GM12878 (cell line): ENCODE data around the gene FGF11. TPM values are rescaled to one million over a fixed set of nuclear protein-coding genes. Genes with fewer than 3 reads are reported as not detected.

Experiments used
- ATAC-seq: fragments of 200-7000 bp; cut with Tn5 transposase; 3 replicates; pipeline ENCODE4 v1.9.1; 2020; ENCODE audit warnings: mild to moderate bottlenecking, moderate library complexity
- BruUV-seq: library from RNA; stranded (reverse); fragments of 400-500 nt; replicated peaks from 2 replicates; lab custom pipeline; 2021; lab: Mats Ljungman, UMichigan
- CTCF ChIA-PET: fragments of 300-600 bp; sonication (Branson Sonifier 250); formaldehyde crosslinking; extraction: SDS; loops from one replicate; lab custom pipeline; 2021; ENCODE audit warnings: inconsistent platforms; lab: Yijun Ruan, JAX
- POLR2A ChIA-PET: fragments of 350-600 bp; formaldehyde crosslinking; extraction: SDS; loops from one replicate; lab custom pipeline; 2021; ENCODE audit warnings: inconsistent platforms; lab: Charles Lee
- RAD21 ChIA-PET: fragments of 300-600 bp; sonication (Branson Sonifier 250); formaldehyde crosslinking; loops from one replicate; lab custom pipeline; 2023; ENCODE audit warnings: antibody characterized with exemption; ENCODE audit not compliant: unreplicated experiment; lab: Charles Lee
- SMC1A ChIA-PET: fragments of 300-600 bp; sonication (Branson Sonifier 250); formaldehyde crosslinking; loops from one replicate; lab custom pipeline; 2023; ENCODE audit not compliant: unreplicated experiment, uncharacterized antibody; lab: Charles Lee
- DNase-seq: peaks from one replicate; pipeline ENCODE4 v3.0.0-alpha.2; 2011; ENCODE audit warnings: low read depth, low spot score
- FAIRE-seq: peaks from 3 replicates; lab custom pipeline; 2011; peaks lifted over from hg19 to GRCh38; lab: Jason Lieb, UNC
- H2AFZ ChIP-seq: 2 replicates; pipeline ENCODE4 v1.6.0; 2011; ENCODE audit warnings: low read depth, low read length, control low read depth; ENCODE audit not compliant: control insufficient read depth
- H3K27ac ChIP-seq: 2 replicates; pipeline ENCODE4 v1.5.1; 2011; ENCODE audit warnings: control low read depth; ENCODE audit not compliant: control insufficient read depth, insufficient read depth
- H3K27me3 ChIP-seq, 2 experiments: replicated peaks in 1 of 2; 2 replicates each; pipeline versions ENCODE4 v1.6.0 to v1.6.1; 2011; ENCODE audit warnings: low read length in 1 of 2; ENCODE audit not compliant: control insufficient read depth in 2 of 2, insufficient read depth in 2 of 2
- H3K36me3 ChIP-seq, 2 experiments: 2 replicates each; pipeline ENCODE4 v1.5.1; 2011; ENCODE audit warnings: low read length in 1 of 2; ENCODE audit not compliant: control insufficient read depth in 2 of 2, insufficient read depth in 2 of 2
- H3K4me1 ChIP-seq: 2 replicates; pipeline ENCODE4 v1.6.1; 2011; ENCODE audit warnings: mild to moderate bottlenecking, low read length, moderate library complexity, mixed read lengths; ENCODE audit not compliant: control insufficient read depth, insufficient read depth
- H3K4me2 ChIP-seq: 2 replicates; pipeline ENCODE4 v1.6.0; 2011; ENCODE audit warnings: control low read depth; ENCODE audit not compliant: control insufficient read depth, insufficient read depth
- H3K4me3 ChIP-seq: fragments of 200-600 bp; sonication (generic); 2 replicates; pipeline ENCODE4 v1.5.1; 2016
- H3K79me2 ChIP-seq: 2 replicates; pipeline ENCODE4 v1.6.0; 2011; ENCODE audit warnings: low read length; ENCODE audit not compliant: control insufficient read depth, insufficient read depth
- H3K9ac ChIP-seq: 2 replicates; pipeline ENCODE4 v1.8.0; 2011; ENCODE audit warnings: low read length, control low read depth, mixed read lengths; ENCODE audit not compliant: control insufficient read depth, insufficient read depth
- H3K9me3 ChIP-seq: replicated peaks from 3 replicates; pipeline ENCODE4 v1.5.1; 2011; ENCODE audit warnings: mild to moderate bottlenecking, low read length; ENCODE audit not compliant: control insufficient read depth, insufficient read depth
- H4K20me1 ChIP-seq: 2 replicates; pipeline ENCODE4 v1.6.0; 2011; ENCODE audit not compliant: control insufficient read depth, insufficient read depth
- POLR2AphosphoS5 ChIP-seq: IDR thresholded peaks from 2 replicates; pipeline ENCODE4 v1.6.1; 2011; ENCODE audit warnings: mild to moderate bottlenecking, low read length, inconsistent platforms
- TCF7 ChIP-seq: IDR thresholded peaks from 2 replicates; pipeline ENCODE4 v1.6.1; 2014; ENCODE audit warnings: antibody characterized with exemption, borderline replicate concordance
- WGBS: methylation state at CpG from one replicate; pipeline ENCODE4 v1.1.6; 2016; ENCODE audit warnings: low lambda C conversion rate; ENCODE audit not compliant: insufficient replicate concordance, insufficient coverage; ENCODE audit errors: missing lambda C conversion rate; 5-methylcytosine and 5-hydroxymethylcytosine counted together
- in situ Hi-C: fragments of 300-500 bp; cut with MboI; formaldehyde crosslinking; loops from 9 replicates; pipeline ENCODE4 v1.14.3; 2018; ENCODE audit warnings: mixed read lengths
- intact Hi-C: fragments of 100-400 bp; cut with micrococcal nuclease; formaldehyde crosslinking; loops from one replicate; pipeline ENCODE4 v1.14.2; 2022; ENCODE audit not compliant: unreplicated experiment
- polyA plus RNA-seq, 11 experiments: library from polyadenylated mRNA; depleted of rRNA in 4 of 11; unstranded in 6 of 11; stranded (reverse) in 5 of 11; fragments of >200 nt; fragmentation: Nextera tagmentation in 4 of 11; fragmentation: Illumina TruSeq in 1 of 11; extraction: Ambion mirVana in 4 of 11; extraction: Trizol in 1 of 11; gene quantifications; 1 replicate in 1 of 11; 2 replicates in 10 of 11; pipeline versions ENCODE4 v1.2.1 to v1.2.3, GENCODE V29; 2011 to 2016; ENCODE audit warnings: inconsistent platforms in 2 of 11, missing spikeins in 2 of 11, low read depth in 1 of 11
- total RNA-seq, 4 experiments: library from RNA; depleted of rRNA in 3 of 4; stranded (reverse); fragments of >200 nt in 3 of 4; fragmentation: Illumina TruSeq in 1 of 4; extraction: Trizol in 1 of 4; gene quantifications; 2 replicates each; pipeline versions ENCODE4 v1.2.1 to v1.2.3, GENCODE V29; 2013 to 2021

The FGF11 gene
- total and polyA plus RNA-seq, 10 of the 15 experiments (the other 5 are each of a cell fraction or from before 2014, with no cell fraction given), result 0.69 to 21.1 (median 2.6) TPM

GRCh38 chr17:7493941-7494340, 54.6 kb downstream of the FGF11 start:
- H3K27ac ChIP-seq, result no peak overlapping the region
- CTCF ChIA-PET, result interaction anchor here (0.6 to 1.2 kb wide), 3 partner anchors 35 to 66 kb away, joined by 3 read pairs; no protein-coding TSS in a partner anchor
- 100% methylated on average over 3 of the region's 3 CpGs for WGBS
- POLR2A ChIA-PET, result interaction anchor here (0.6 kb wide), 1 partner anchor 198 kb away, joined by 3 read pairs; no protein-coding TSS in a partner anchor
- peaks cover 57% of the 10 kb centered on the region for H3K79me2 ChIP-seq
- H3K4me3 ChIP-seq, result no peak overlapping the region
- H3K27me3 ChIP-seq, result no peaks in the 10 kb centered on the region
- H3K9me3 ChIP-seq, result no peaks in the 10 kb centered on the region
- FAIRE-seq, result no peak
- no peak for ATAC-seq
- H3K4me1 ChIP-seq, result no peaks in the 10 kb centered on the region
- SMC1A ChIA-PET, result interaction anchor here (1.2 to 3.7 kb wide), 3 partner anchors 58 to 67 kb away, joined by 3 to 11 read pairs (median 5); partner anchors contain the start of gene TNFSF13
- H3K9ac ChIP-seq, result no peak overlapping the region
- RAD21 ChIA-PET, result no interaction called here
- no peak overlapping the region for H3K4me2 ChIP-seq
- H3K36me3 ChIP-seq, result peaks cover 26 to 35% of the 10 kb centered on the region in 2 experiments
- TF ChIP-seq POLR2AphosphoS5 (0 out of 2 replicates have a peak, but pooled peaks have one; percentile 24), TCF7 (no peak)
- in situ Hi-C loops, result no loop called here
- no TSS peak for BruUV-seq
- intact Hi-C loops, result no loop called here
- peaks cover 9% of the 10 kb centered on the region for H4K20me1 ChIP-seq
- DNase-seq, result no peak
- H2AFZ ChIP-seq, result no peak overlapping the region

Other genes starting within 250 kb of the FGF11 start
Only the 7 nearest of the 40 such genes appear.
- gene TMEM256, start 35.4 kb upstream of the FGF11 start, total RNA-seq (2014; rRNA removed), result 220 and 224 TPM in 2 replicates
- 92.8 and 96.0 TPM in 2 replicates for gene TMEM256, start 35.4 kb upstream of the FGF11 start, total RNA-seq (2014; rRNA removed; fragmentation: Illumina TruSeq; extraction: Trizol)
- gene TMEM256, start 35.4 kb upstream of the FGF11 start, total RNA-seq (2021), result 94.0 and 100 TPM in 2 replicates
- gene TMEM256, start 35.4 kb upstream of the FGF11 start, polyA plus RNA-seq (2011; rRNA removed), result 33.2 and 57.3 TPM in 2 replicates
- 17.6 and 67.3 TPM in 2 replicates for gene TMEM256, start 35.4 kb upstream of the FGF11 start, polyA plus RNA-seq (2014; fragmentation: Illumina TruSeq; extraction: Trizol)
- gene TMEM256, start 35.4 kb upstream of the FGF11 start, polyA plus RNA-seq (2014; fragmentation: Nextera tagmentation; extraction: Ambion mirVana), result 100 to 1,000 TPM; 210 to 246 TPM
- 299 and 342 TPM in 2 replicates for gene TMEM256, start 35.4 kb upstream of the FGF11 start, polyA plus RNA-seq (2014; rRNA removed)
- gene TMEM256, start 35.4 kb upstream of the FGF11 start, polyA plus RNA-seq (2016; fragmentation: Nextera tagmentation; extraction: Ambion mirVana), result 10 to 100 TPM; 95.5 to 96.0 TPM
- gene NLGN2, start 31.7 kb upstream of the FGF11 start, total RNA-seq (2014; rRNA removed), result 0.11 TPM in 1 of 2 replicates, not detected in the other
- 0.04 TPM in 1 of 2 replicates, not detected in the other for gene NLGN2, start 31.7 kb upstream of the FGF11 start, total RNA-seq (2014; rRNA removed; fragmentation: Illumina TruSeq; extraction: Trizol)
- gene NLGN2, start 31.7 kb upstream of the FGF11 start, total RNA-seq (2021), result 0.87 and 1.2 TPM in 2 replicates
- 0.12 and 0.14 TPM in 2 replicates for gene NLGN2, start 31.7 kb upstream of the FGF11 start, polyA plus RNA-seq (2011; rRNA removed)
- gene NLGN2, start 31.7 kb upstream of the FGF11 start, polyA plus RNA-seq (2014; fragmentation: Illumina TruSeq; extraction: Trizol), result 0.11 and 0.32 TPM in 2 replicates
- under 1 TPM; 0.02 to 0.05 TPM for gene NLGN2, start 31.7 kb upstream of the FGF11 start, polyA plus RNA-seq (2014; fragmentation: Nextera tagmentation; extraction: Ambion mirVana)
- gene NLGN2, start 31.7 kb upstream of the FGF11 start, polyA plus RNA-seq (2014; rRNA removed), result 0.39 and 0.58 TPM in 2 replicates
- gene NLGN2, start 31.7 kb upstream of the FGF11 start, polyA plus RNA-seq (2016; fragmentation: Nextera tagmentation; extraction: Ambion mirVana), result under 1 TPM in 1 of 2 experiments, not detected in 1; 0.08 TPM
- gene SPEM1, start 19.2 kb upstream of the FGF11 start, total RNA-seq (2014; rRNA removed), result not detected in 2 replicates
- gene SPEM1, start 19.2 kb upstream of the FGF11 start, total RNA-seq (2014; rRNA removed; fragmentation: Illumina TruSeq; extraction: Trizol), result not detected in 2 replicates
- not detected in 2 replicates for gene SPEM1, start 19.2 kb upstream of the FGF11 start, total RNA-seq (2021)
- not detected in 2 replicates for gene SPEM1, start 19.2 kb upstream of the FGF11 start, polyA plus RNA-seq (2011; rRNA removed)
- not detected in 2 replicates for gene SPEM1, start 19.2 kb upstream of the FGF11 start, polyA plus RNA-seq (2014; fragmentation: Illumina TruSeq; extraction: Trizol)
- gene SPEM1, start 19.2 kb upstream of the FGF11 start, polyA plus RNA-seq (2014; fragmentation: Nextera tagmentation; extraction: Ambion mirVana), result not detected
- gene SPEM1, start 19.2 kb upstream of the FGF11 start, polyA plus RNA-seq (2014; rRNA removed), result not detected in 2 replicates
- gene SPEM1, start 19.2 kb upstream of the FGF11 start, polyA plus RNA-seq (2016; fragmentation: Nextera tagmentation; extraction: Ambion mirVana), result not detected
- gene SPEM2, start 13.9 kb upstream of the FGF11 start, total RNA-seq (2014; rRNA removed), result not detected in 2 replicates
- not detected in 2 replicates for gene SPEM2, start 13.9 kb upstream of the FGF11 start, total RNA-seq (2014; rRNA removed; fragmentation: Illumina TruSeq; extraction: Trizol)
- gene SPEM2, start 13.9 kb upstream of the FGF11 start, total RNA-seq (2021), result not detected in 2 replicates
- not detected in 2 replicates for gene SPEM2, start 13.9 kb upstream of the FGF11 start, polyA plus RNA-seq (2011; rRNA removed)
- not detected in 2 replicates for gene SPEM2, start 13.9 kb upstream of the FGF11 start, polyA plus RNA-seq (2014; fragmentation: Illumina TruSeq; extraction: Trizol)
- not detected for gene SPEM2, start 13.9 kb upstream of the FGF11 start, polyA plus RNA-seq (2014; fragmentation: Nextera tagmentation; extraction: Ambion mirVana)
- gene SPEM2, start 13.9 kb upstream of the FGF11 start, polyA plus RNA-seq (2014; rRNA removed), result not detected in 2 replicates
- gene SPEM2, start 13.9 kb upstream of the FGF11 start, polyA plus RNA-seq (2016; fragmentation: Nextera tagmentation; extraction: Ambion mirVana), result not detected
- gene SPEM3, start 10.7 kb upstream of the FGF11 start, total RNA-seq (2014; rRNA removed), result not detected in 2 replicates
- not detected in 2 replicates for gene SPEM3, start 10.7 kb upstream of the FGF11 start, total RNA-seq (2014; rRNA removed; fragmentation: Illumina TruSeq; extraction: Trizol)
- not detected in 2 replicates for gene SPEM3, start 10.7 kb upstream of the FGF11 start, total RNA-seq (2021)
- gene SPEM3, start 10.7 kb upstream of the FGF11 start, polyA plus RNA-seq (2011; rRNA removed), result not detected in 2 replicates
- not detected in 2 replicates for gene SPEM3, start 10.7 kb upstream of the FGF11 start, polyA plus RNA-seq (2014; fragmentation: Illumina TruSeq; extraction: Trizol)
- gene SPEM3, start 10.7 kb upstream of the FGF11 start, polyA plus RNA-seq (2014; fragmentation: Nextera tagmentation; extraction: Ambion mirVana), result not detected
- not detected in 2 replicates for gene SPEM3, start 10.7 kb upstream of the FGF11 start, polyA plus RNA-seq (2014; rRNA removed)
- gene SPEM3, start 10.7 kb upstream of the FGF11 start, polyA plus RNA-seq (2016; fragmentation: Nextera tagmentation; extraction: Ambion mirVana), result not detected
- gene TMEM102, start 4.1 kb upstream of the FGF11 start, total RNA-seq (2014; rRNA removed), result 14.0 and 14.8 TPM in 2 replicates
- 4.2 and 5.1 TPM in 2 replicates for gene TMEM102, start 4.1 kb upstream of the FGF11 start, total RNA-seq (2014; rRNA removed; fragmentation: Illumina TruSeq; extraction: Trizol)
- 13.9 and 14.4 TPM in 2 replicates for gene TMEM102, start 4.1 kb upstream of the FGF11 start, total RNA-seq (2021)
- 2.6 and 6.5 TPM in 2 replicates for gene TMEM102, start 4.1 kb upstream of the FGF11 start, polyA plus RNA-seq (2011; rRNA removed)
- 1.9 and 4.5 TPM in 2 replicates for gene TMEM102, start 4.1 kb upstream of the FGF11 start, polyA plus RNA-seq (2014; fragmentation: Illumina TruSeq; extraction: Trizol)
- under 1 TPM in 1 of 2 experiments, not detected in 1; 0.04 TPM for gene TMEM102, start 4.1 kb upstream of the FGF11 start, polyA plus RNA-seq (2014; fragmentation: Nextera tagmentation; extraction: Ambion mirVana)
- gene TMEM102, start 4.1 kb upstream of the FGF11 start, polyA plus RNA-seq (2014; rRNA removed), result 10.5 and 11.1 TPM in 2 replicates
- gene TMEM102, start 4.1 kb upstream of the FGF11 start, polyA plus RNA-seq (2016; fragmentation: Nextera tagmentation; extraction: Ambion mirVana), result 10 to 100 TPM; 11.3 to 12.8 TPM
- gene CHRNB1, start 5.5 kb downstream of the FGF11 start, total RNA-seq (2014; rRNA removed), result 10.8 and 12.0 TPM in 2 replicates
- 12.8 and 12.9 TPM in 2 replicates for gene CHRNB1, start 5.5 kb downstream of the FGF11 start, total RNA-seq (2014; rRNA removed; fragmentation: Illumina TruSeq; extraction: Trizol)
- 5.8 and 7.4 TPM in 2 replicates for gene CHRNB1, start 5.5 kb downstream of the FGF11 start, total RNA-seq (2021)
- gene CHRNB1, start 5.5 kb downstream of the FGF11 start, polyA plus RNA-seq (2011; rRNA removed), result 9.1 and 11.0 TPM in 2 replicates
- gene CHRNB1, start 5.5 kb downstream of the FGF11 start, polyA plus RNA-seq (2014; fragmentation: Illumina TruSeq; extraction: Trizol), result 12.2 and 14.4 TPM in 2 replicates
- gene CHRNB1, start 5.5 kb downstream of the FGF11 start, polyA plus RNA-seq (2014; fragmentation: Nextera tagmentation; extraction: Ambion mirVana), result 10 to 100 TPM; 13.2 to 14.8 TPM
- 10.6 and 11.6 TPM in 2 replicates for gene CHRNB1, start 5.5 kb downstream of the FGF11 start, polyA plus RNA-seq (2014; rRNA removed)
- 10 to 100 TPM in 1 of 2 experiments, 1 to 10 TPM in 1; 8.5 to 10.7 TPM for gene CHRNB1, start 5.5 kb downstream of the FGF11 start, polyA plus RNA-seq (2016; fragmentation: Nextera tagmentation; extraction: Ambion mirVana)